H9 (cell line): Measurements from ENCODE around the gene ASGR2. TPM values are rescaled to one million over a fixed set of nuclear protein-coding genes. Genes with fewer than 3 reads are reported as not detected.

Source experiments
- DNase-seq: peaks from one replicate; pipeline ENCODE4 v3.0.0-alpha.2; 2017
- H2AFZ ChIP-seq: one replicate; pipeline ENCODE4 v1.6.1; 2013; ENCODE audit warnings: mild to moderate bottlenecking, low read length, control low read depth, moderate library complexity
- H2AK5ac ChIP-seq: 2 replicates; pipeline ENCODE4 v1.6.1; 2013; ENCODE audit warnings: low read length, control low read depth, mixed read lengths; ENCODE audit not compliant: insufficient read length
- H2BK120ac ChIP-seq: one replicate; pipeline ENCODE4 v1.6.1; 2013; ENCODE audit warnings: low read depth, mild to moderate bottlenecking, low read length, control low read depth, inconsistent platforms; ENCODE audit not compliant: poor library complexity, severe bottlenecking
- H2BK12ac ChIP-seq: 2 replicates; pipeline ENCODE4 v1.6.1; 2013; ENCODE audit warnings: low read length, control low read depth, mixed read lengths, low read depth; ENCODE audit not compliant: insufficient read length
- H2BK15ac ChIP-seq: 2 replicates; pipeline ENCODE4 v1.6.1; 2013; ENCODE audit warnings: low read depth, low read length, control low read depth
- H2BK20ac ChIP-seq: one replicate; pipeline ENCODE4 v1.6.1; 2013; ENCODE audit warnings: low read depth, mild to moderate bottlenecking, low read length, control low read depth, inconsistent platforms; ENCODE audit not compliant: poor library complexity, severe bottlenecking
- H2BK5ac ChIP-seq: 2 replicates; pipeline ENCODE4 v1.6.1; 2013; ENCODE audit warnings: low read length, control low read depth, mixed read lengths; ENCODE audit not compliant: insufficient read length
- H3K14ac ChIP-seq: 2 replicates; pipeline ENCODE4 v1.6.1; 2013; ENCODE audit warnings: low read length, control low read depth; ENCODE audit not compliant: insufficient read depth
- H3K18ac ChIP-seq: 2 replicates; pipeline ENCODE4 v1.6.1; 2013; ENCODE audit warnings: low read depth, mild to moderate bottlenecking, mixed read lengths, low read length, control low read depth; ENCODE audit not compliant: insufficient read length
- H3K23ac ChIP-seq: 2 replicates; pipeline ENCODE4 v1.6.1; 2013; ENCODE audit warnings: low read length, control low read depth, mixed read lengths, low read depth; ENCODE audit not compliant: insufficient read length
- H3K23me2 ChIP-seq: 2 replicates; pipeline ENCODE4 v1.6.1; 2013; ENCODE audit warnings: low read depth, mild to moderate bottlenecking, mixed read lengths, low read length, control low read depth; ENCODE audit not compliant: insufficient read length, poor library complexity, severe bottlenecking
- H3K27ac ChIP-seq: 2 replicates; pipeline ENCODE4 v1.5.1; 2013; ENCODE audit warnings: low read length, control low read depth, mixed read lengths, low read depth; ENCODE audit not compliant: insufficient read length
- H3K27me3 ChIP-seq: 2 replicates; pipeline ENCODE4 v1.6.1; 2013; ENCODE audit warnings: low read length, control low read depth, inconsistent platforms; ENCODE audit not compliant: insufficient read depth
- H3K4ac ChIP-seq: 2 replicates; pipeline ENCODE4 v1.6.1; 2013; ENCODE audit warnings: low read depth, mild to moderate bottlenecking, control low read depth, inconsistent platforms, low read length, moderate library complexity
- H3K4me1 ChIP-seq: 2 replicates; pipeline ENCODE4 v1.6.1; 2013; ENCODE audit warnings: low read length, control low read depth, inconsistent platforms; ENCODE audit not compliant: insufficient read depth
- H3K4me2 ChIP-seq: 2 replicates; pipeline ENCODE4 v1.6.1; 2013; ENCODE audit warnings: low read length, control low read depth, mixed read lengths; ENCODE audit not compliant: insufficient read length, insufficient read depth
- H3K56ac ChIP-seq: 2 replicates; pipeline ENCODE4 v1.6.1; 2013; ENCODE audit warnings: low read depth, mild to moderate bottlenecking, mixed read lengths, low read length, control low read depth; ENCODE audit not compliant: insufficient read length
- H3K79me1 ChIP-seq: 2 replicates; pipeline ENCODE4 v1.6.1; 2013; ENCODE audit warnings: low read depth, mild to moderate bottlenecking, moderate library complexity, low read length, control low read depth, inconsistent platforms; ENCODE audit not compliant: insufficient read depth, poor library complexity, severe bottlenecking
- H3K79me2 ChIP-seq: 2 replicates; pipeline ENCODE4 v1.6.1; 2013; ENCODE audit warnings: low read length, control low read depth, inconsistent platforms; ENCODE audit not compliant: insufficient read depth
- H3K9ac ChIP-seq: 2 replicates; pipeline ENCODE4 v1.6.1; 2013; ENCODE audit warnings: low read length, control low read depth, mixed read lengths; ENCODE audit not compliant: insufficient read length; ENCODE audit errors: extremely low read depth
- H3K9me3 ChIP-seq: one replicate; pipeline ENCODE4 v1.6.1; 2013; ENCODE audit warnings: low read depth, low read length, inconsistent platforms; ENCODE audit not compliant: control insufficient read depth
- H3T11ph ChIP-seq: one replicate; pipeline ENCODE4 v1.6.1; 2013; ENCODE audit warnings: mild to moderate bottlenecking, low read length, control low read depth, inconsistent platforms
- H4K20me1 ChIP-seq: one replicate; pipeline ENCODE4 v1.6.1; 2013; ENCODE audit not compliant: control insufficient read depth, insufficient read length, insufficient read depth
- H4K5ac ChIP-seq: 2 replicates; pipeline ENCODE4 v1.6.1; 2013; ENCODE audit warnings: low read depth, mild to moderate bottlenecking, mixed read lengths, low read length, control low read depth; ENCODE audit not compliant: insufficient read length
- H4K8ac ChIP-seq: replicated peaks from 2 replicates; pipeline ENCODE4 v1.6.1; 2013; ENCODE audit warnings: low read length, control low read depth, mixed read lengths, low read depth; ENCODE audit not compliant: insufficient read length
- H4K91ac ChIP-seq: 2 replicates; pipeline ENCODE4 v1.6.1; 2013; ENCODE audit warnings: low read depth, mild to moderate bottlenecking, moderate library complexity, mixed read lengths, low read length, control low read depth; ENCODE audit not compliant: insufficient read length
- H3K27ac Mint-ChIP-seq, 3 experiments: 2 replicates in 2 of 3; 3 replicates in 1 of 3; pipeline ENCODE4 v1.8.0; 2020 to 2021; ENCODE audit warnings: mixed read lengths in 3 of 3, mild to moderate bottlenecking in 1 of 3, moderate library complexity in 1 of 3
- H3K27me3 Mint-ChIP-seq: 2 replicates; pipeline ENCODE4 v1.8.0; 2021; ENCODE audit warnings: low read depth, mild to moderate bottlenecking, moderate library complexity, mixed read lengths
- H3K36me3 Mint-ChIP-seq, 3 experiments: 2 replicates in 2 of 3; 3 replicates in 1 of 3; pipeline ENCODE4 v1.8.0; 2020 to 2021; ENCODE audit warnings: low read depth in 3 of 3, mixed read lengths in 3 of 3; ENCODE audit not compliant: insufficient read depth in 1 of 3
- H3K4me1 Mint-ChIP-seq, 2 experiments: 2 replicates each; pipeline ENCODE4 v1.8.0; 2020; ENCODE audit warnings: mixed read lengths in 2 of 2
- H3K4me3 Mint-ChIP-seq, 2 experiments: 2 replicates in 1 of 2; 3 replicates in 1 of 2; pipeline ENCODE4 v1.8.0; 2020 to 2021; ENCODE audit warnings: mild to moderate bottlenecking in 2 of 2, mixed read lengths in 2 of 2, moderate library complexity in 1 of 2
- H3K9me3 Mint-ChIP-seq, 2 experiments: 2 replicates in 1 of 2; 3 replicates in 1 of 2; pipeline ENCODE4 v1.8.0; 2020; ENCODE audit warnings: mild to moderate bottlenecking in 2 of 2, mixed read lengths in 2 of 2, moderate library complexity in 1 of 2
- WGBS: extraction: QIAGEN DNeasy Blood & Tissue Kit; methylation state at CpG from one replicate; pipeline ENCODE4 v1.1.7; 2013; ENCODE audit warnings: missing lambda C conversion rate, low lambda C conversion rate, mixed read lengths; ENCODE audit not compliant: insufficient read length; ENCODE audit errors: extremely low coverage; 5-methylcytosine and 5-hydroxymethylcytosine counted together
- total RNA-seq: library from RNA; stranded (reverse); gene quantifications from 2 replicates; pipeline ENCODE4 v1.2.1, GENCODE V29; 2021
- TF ChIP-seq, protein P1 (sequence below): fragments of 200-600 bp; sonication (generic); conservative IDR thresholded peaks from 3 replicates; pipeline ENCODE4 v1.8.0; 2021; ENCODE audit warnings: antibody characterized with exemption, mild to moderate bottlenecking

Gene ASGR2
- total RNA-seq, 1 experiment from 2014 or later: not detected

DNA sequence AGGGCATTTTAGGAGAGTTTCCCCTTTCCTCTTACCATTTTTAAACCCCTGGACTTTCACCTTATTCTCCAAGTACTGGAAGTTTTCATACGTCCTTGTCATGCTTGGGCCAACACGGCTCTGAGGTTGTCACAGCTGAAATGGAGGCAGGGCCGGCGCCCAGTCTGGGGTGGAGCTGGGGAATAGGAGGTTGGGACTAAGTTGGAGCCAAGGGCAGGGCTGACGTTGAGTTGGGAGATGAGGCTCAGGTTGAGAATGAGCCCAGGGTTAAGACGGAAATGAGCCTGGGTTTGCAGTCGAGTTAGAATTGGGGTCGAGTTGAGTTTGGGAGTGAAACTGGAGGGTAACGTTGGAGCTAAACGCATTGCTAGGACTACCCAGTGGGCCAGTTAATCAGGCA lies 35.9 kb downstream of the ASGR2 start:
- Mint-ChIP-seq H3K27me3 (peaks cover 20% of the 10 kb centered on the region), H3K9me3 (peaks cover 0 to 6% of the 10 kb centered on the region in 2 experiments; a peak in 1 of 5 replicates), H3K4me1 (no peaks in the 10 kb centered on the region), H3K27ac (no peak overlapping the region; a peak in 1 of 7 replicates), H3K36me3 (no peaks in the 10 kb centered on the region), H3K4me3 (no peak overlapping the region; a peak in 1 of 5 replicates)
- 100% methylated on average over 4 of the region's 10 CpGs for WGBS
- H3K27me3 ChIP-seq: no peaks in the 10 kb centered on the region; the same call in 1 of the 2 replicates
- no peaks in the 10 kb centered on the region for H3K9me3 ChIP-seq
- no peaks in the 10 kb centered on the region for H4K20me1 ChIP-seq
- H3K79me1 ChIP-seq: no peaks in the 10 kb centered on the region
- no peak overlapping the region for H2BK5ac ChIP-seq
- no peak overlapping the region for H3K14ac ChIP-seq
- no peak overlapping the region for H2BK120ac ChIP-seq
- no peak overlapping the region for H4K5ac ChIP-seq
- H3K23me2 ChIP-seq: no peaks in the 10 kb centered on the region
- no peak overlapping the region for H3K4me2 ChIP-seq
- H4K8ac ChIP-seq: no peak overlapping the region
- H3K9ac ChIP-seq: no peak overlapping the region
- no peak overlapping the region for H2BK12ac ChIP-seq
- H2AFZ ChIP-seq: no peak overlapping the region
- TF ChIP-seq, protein P1, sequence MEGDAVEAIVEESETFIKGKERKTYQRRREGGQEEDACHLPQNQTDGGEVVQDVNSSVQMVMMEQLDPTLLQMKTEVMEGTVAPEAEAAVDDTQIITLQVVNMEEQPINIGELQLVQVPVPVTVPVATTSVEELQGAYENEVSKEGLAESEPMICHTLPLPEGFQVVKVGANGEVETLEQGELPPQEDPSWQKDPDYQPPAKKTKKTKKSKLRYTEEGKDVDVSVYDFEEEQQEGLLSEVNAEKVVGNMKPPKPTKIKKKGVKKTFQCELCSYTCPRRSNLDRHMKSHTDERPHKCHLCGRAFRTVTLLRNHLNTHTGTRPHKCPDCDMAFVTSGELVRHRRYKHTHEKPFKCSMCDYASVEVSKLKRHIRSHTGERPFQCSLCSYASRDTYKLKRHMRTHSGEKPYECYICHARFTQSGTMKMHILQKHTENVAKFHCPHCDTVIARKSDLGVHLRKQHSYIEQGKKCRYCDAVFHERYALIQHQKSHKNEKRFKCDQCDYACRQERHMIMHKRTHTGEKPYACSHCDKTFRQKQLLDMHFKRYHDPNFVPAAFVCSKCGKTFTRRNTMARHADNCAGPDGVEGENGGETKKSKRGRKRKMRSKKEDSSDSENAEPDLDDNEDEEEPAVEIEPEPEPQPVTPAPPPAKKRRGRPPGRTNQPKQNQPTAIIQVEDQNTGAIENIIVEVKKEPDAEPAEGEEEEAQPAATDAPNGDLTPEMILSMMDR: no peak
- no peak overlapping the region for H3K23ac ChIP-seq
- H3K4me1 ChIP-seq: no peaks in the 10 kb centered on the region
- no peak overlapping the region for H3K27ac ChIP-seq
- H2BK15ac ChIP-seq: no peak overlapping the region
- no peak overlapping the region for H3T11ph ChIP-seq
- H3K18ac ChIP-seq: no peak overlapping the region
- no peaks in the 10 kb centered on the region for H3K79me2 ChIP-seq
- H2AK5ac ChIP-seq: no peak overlapping the region
- H4K91ac ChIP-seq: no peak overlapping the region
- no peak for DNase-seq
- no peak overlapping the region for H2BK20ac ChIP-seq
- H3K4ac ChIP-seq: no peak overlapping the region
- H3K56ac ChIP-seq: no peak overlapping the region
